KMS-11 (cell line): ENCODE data around the gene RAPGEF5.

ENCODE experiments used
- H2AFZ ChIP-seq: fragments of 200-600 bp; sonication (generic); 2 replicates; pipeline ENCODE4 v1.6.1; 2016; ENCODE audit warnings: antibody characterized with exemption, mixed run types, low read depth
- H3K27ac ChIP-seq: fragments of 200-600 bp; sonication (generic); 2 replicates; pipeline ENCODE4 v1.6.1; 2016; ENCODE audit warnings: mild to moderate bottlenecking, mixed run types
- H3K27me3 ChIP-seq: fragments of 200-600 bp; sonication (generic); 2 replicates; pipeline ENCODE4 v1.6.1; 2017; ENCODE audit warnings: mild to moderate bottlenecking, low read depth, mixed run types, moderate library complexity; ENCODE audit not compliant: insufficient read depth
- H3K36me3 ChIP-seq: fragments of 200-600 bp; sonication (generic); 2 replicates; pipeline ENCODE4 v1.6.1; 2017; ENCODE audit warnings: mild to moderate bottlenecking, mixed run types; ENCODE audit not compliant: insufficient read depth
- H3K4me1 ChIP-seq: fragments of 200-600 bp; sonication (generic); 2 replicates; pipeline ENCODE4 v1.6.1; 2016; ENCODE audit warnings: mild to moderate bottlenecking, low read depth, mixed run types; ENCODE audit not compliant: poor library complexity, severe bottlenecking
- H3K4me2 ChIP-seq: fragments of 200-600 bp; sonication (generic); 2 replicates; pipeline ENCODE4 v1.7.0; 2016; ENCODE audit warnings: mild to moderate bottlenecking, mixed run types
- H3K4me3 ChIP-seq: fragments of 200-600 bp; sonication (generic); IDR thresholded peaks from 2 replicates; pipeline ENCODE4 v1.6.1; 2017; ENCODE audit warnings: low read depth, low read length, mixed read lengths; ENCODE audit not compliant: insufficient read depth
- H3K79me2 ChIP-seq: fragments of 200-600 bp; sonication (generic); 2 replicates; pipeline ENCODE4 v1.6.1; 2016; ENCODE audit warnings: low read depth, mixed run types; ENCODE audit not compliant: insufficient read depth
- H3K9ac ChIP-seq: fragments of 200-600 bp; sonication (generic); 2 replicates; pipeline ENCODE4 v1.6.1; 2016; ENCODE audit warnings: mild to moderate bottlenecking, mixed run types
- H4K20me1 ChIP-seq: fragments of 200-600 bp; sonication (generic); 2 replicates; pipeline ENCODE4 v1.6.1; 2016; ENCODE audit warnings: mild to moderate bottlenecking, mixed run types; ENCODE audit not compliant: insufficient read depth
- CTCF ChIP-seq: fragments of 200-600 bp; sonication (generic); conservative IDR thresholded peaks from 2 replicates; pipeline ENCODE4 v1.6.1; 2017; ENCODE audit warnings: low read depth, mild to moderate bottlenecking, antibody characterized with exemption, low read length, moderate library complexity, mixed read lengths

Gene RAPGEF5

GRCh38 chr7:22240904-22241571 is 115.9 kb downstream of the RAPGEF5 start:
- Histone ChIP-seq H3K4me1 (no peaks in the 10 kb centered on the region), H3K36me3 (no peaks in the 10 kb centered on the region)

GRCh38 chr7:22238354-22239311 is 118.3 kb downstream of the RAPGEF5 start:
- H3K4me2 ChIP-seq, result no peak overlapping the region
- H3K4me1 ChIP-seq, result no peaks in the 10 kb centered on the region
- H3K4me3 ChIP-seq, result no peak overlapping the region
- H2AFZ ChIP-seq, result no peak overlapping the region
- H3K9ac ChIP-seq, result no peak overlapping the region
- H3K36me3 ChIP-seq, result no peaks in the 10 kb centered on the region
- H3K27ac ChIP-seq, result no peak overlapping the region
- H3K79me2 ChIP-seq, result no peaks in the 10 kb centered on the region
- TF ChIP-seq CTCF, result no peak
- H4K20me1 ChIP-seq, result no peaks in the 10 kb centered on the region
- no peaks in the 10 kb centered on the region for H3K27me3 ChIP-seq

More at GRCh38 chr7:22240904-22241571, 115.9 kb downstream of the RAPGEF5 start:
- no peak overlapping the region for H2AFZ ChIP-seq
- H4K20me1 ChIP-seq, result no peaks in the 10 kb centered on the region
- no peak overlapping the region for H3K4me2 ChIP-seq
- no peaks in the 10 kb centered on the region for H3K27me3 ChIP-seq
- no peaks in the 10 kb centered on the region for H3K79me2 ChIP-seq
- H3K9ac ChIP-seq, result no peak overlapping the region
- H3K4me3 ChIP-seq, result no peak overlapping the region
- TF ChIP-seq CTCF, result no peak
- H3K27ac ChIP-seq, result no peak overlapping the region

- TF ChIP-seq CTCF, result no peak
- no peak overlapping the region for H3K27ac ChIP-seq
- H2AFZ ChIP-seq, result no peak overlapping the region
- H3K4me3 ChIP-seq, result no peak overlapping the region
- H3K4me1 ChIP-seq, result no peaks in the 10 kb centered on the region
- H3K4me2 ChIP-seq, result no peak overlapping the region
- H3K27me3 ChIP-seq, result no peaks in the 10 kb centered on the region
- H3K79me2 ChIP-seq, result no peaks in the 10 kb centered on the region
- no peaks in the 10 kb centered on the region for H4K20me1 ChIP-seq
- H3K36me3 ChIP-seq, result no peaks in the 10 kb centered on the region
- H3K9ac ChIP-seq, result no peak overlapping the region
These were observed 121.8 kb downstream of the RAPGEF5 start for GRCh38 chr7:22235134-22235533.

- H3K4me2 ChIP-seq, result no peak overlapping the region
- H3K27ac ChIP-seq, result no peak overlapping the region
- H3K4me1 ChIP-seq, result no peaks in the 10 kb centered on the region
- no peak overlapping the region for H3K9ac ChIP-seq
- H2AFZ ChIP-seq, result no peak overlapping the region
- no peak for TF ChIP-seq CTCF
- no peaks in the 10 kb centered on the region for H3K36me3 ChIP-seq
- no peaks in the 10 kb centered on the region for H3K79me2 ChIP-seq
- no peaks in the 10 kb centered on the region for H3K27me3 ChIP-seq
- H4K20me1 ChIP-seq, result no peaks in the 10 kb centered on the region
- H3K4me3 ChIP-seq, result no peak overlapping the region
These were observed 122.7 kb downstream of the RAPGEF5 start for GRCh38 chr7:22234227-22234626.
